ENCODE measurements around the gene CKAP4.

Gene CKAP4

DNA sequence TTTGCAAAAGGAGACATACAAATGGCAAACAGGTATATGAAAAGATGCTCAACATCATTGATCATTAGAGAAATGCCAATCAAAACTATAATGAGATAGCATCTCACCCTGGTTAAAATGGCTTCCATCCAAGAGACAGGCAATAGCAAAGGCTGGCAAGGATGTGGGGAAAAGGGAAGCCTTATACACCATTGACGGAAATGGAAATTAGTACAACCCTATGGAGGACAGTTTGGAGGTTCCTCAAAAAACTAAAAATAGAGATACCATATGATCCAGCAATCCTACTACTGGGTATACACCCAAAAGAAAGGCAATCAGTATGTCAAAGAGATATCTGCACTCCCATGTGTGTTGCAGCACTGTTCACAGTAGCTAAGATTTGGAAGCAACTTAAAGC lies 17.3 kb upstream of the CKAP4 start:
- H3K4me3 ChIP-seq (ENCODE audit: control insufficient read depth, low read depth, low read length) = no peak overlapping the region
- no peak for DNase-seq (ENCODE audit: low read depth)
- TF ChIP-seq, protein P1, sequence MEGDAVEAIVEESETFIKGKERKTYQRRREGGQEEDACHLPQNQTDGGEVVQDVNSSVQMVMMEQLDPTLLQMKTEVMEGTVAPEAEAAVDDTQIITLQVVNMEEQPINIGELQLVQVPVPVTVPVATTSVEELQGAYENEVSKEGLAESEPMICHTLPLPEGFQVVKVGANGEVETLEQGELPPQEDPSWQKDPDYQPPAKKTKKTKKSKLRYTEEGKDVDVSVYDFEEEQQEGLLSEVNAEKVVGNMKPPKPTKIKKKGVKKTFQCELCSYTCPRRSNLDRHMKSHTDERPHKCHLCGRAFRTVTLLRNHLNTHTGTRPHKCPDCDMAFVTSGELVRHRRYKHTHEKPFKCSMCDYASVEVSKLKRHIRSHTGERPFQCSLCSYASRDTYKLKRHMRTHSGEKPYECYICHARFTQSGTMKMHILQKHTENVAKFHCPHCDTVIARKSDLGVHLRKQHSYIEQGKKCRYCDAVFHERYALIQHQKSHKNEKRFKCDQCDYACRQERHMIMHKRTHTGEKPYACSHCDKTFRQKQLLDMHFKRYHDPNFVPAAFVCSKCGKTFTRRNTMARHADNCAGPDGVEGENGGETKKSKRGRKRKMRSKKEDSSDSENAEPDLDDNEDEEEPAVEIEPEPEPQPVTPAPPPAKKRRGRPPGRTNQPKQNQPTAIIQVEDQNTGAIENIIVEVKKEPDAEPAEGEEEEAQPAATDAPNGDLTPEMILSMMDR (conservative IDR thresholded peaks at IDR 0.05; ENCODE audit: control insufficient read depth, insufficient read depth, low read depth, low read length) = no peak

GRCh38 chr12:106258935-106259334 lies 11.1 kb upstream of the CKAP4 start:
- TF ChIP-seq, protein P1 (conservative IDR thresholded peaks at IDR 0.05; ENCODE audit: control insufficient read depth, insufficient read depth, low read depth, low read length) = no peak
- DNase-seq (ENCODE audit: low read depth) = no peak

GRCh38 chr12:106258226-106258625 lies 10.4 kb upstream of the CKAP4 start:
- TF ChIP-seq, protein P1 (conservative IDR thresholded peaks at IDR 0.05; ENCODE audit: control insufficient read depth, insufficient read depth, low read depth, low read length) = no peak

More at GRCh38 chr12:106258935-106259334, 11.1 kb upstream of the CKAP4 start:
- H3K4me3 ChIP-seq (ENCODE audit: control insufficient read depth, low read depth, low read length) = no peak overlapping the region

GRCh38 chr12:106256524-106256923 lies 8.7 kb upstream of the CKAP4 start:
- TF ChIP-seq, protein P1 (conservative IDR thresholded peaks at IDR 0.05; ENCODE audit: control insufficient read depth, insufficient read depth, low read depth, low read length) = no peak
- no peak overlapping the region for H3K4me3 ChIP-seq (ENCODE audit: control insufficient read depth, low read depth, low read length)
- DNase-seq (ENCODE audit: low read depth) = no peak

More at GRCh38 chr12:106258226-106258625, 10.4 kb upstream of the CKAP4 start:
- H3K4me3 ChIP-seq (ENCODE audit: control insufficient read depth, low read depth, low read length) = no peak overlapping the region
- DNase-seq (ENCODE audit: low read depth) = no peak

- no peak overlapping the region for H3K4me3 ChIP-seq (ENCODE audit: control insufficient read depth, low read depth, low read length)
- TF ChIP-seq, protein P1 (conservative IDR thresholded peaks at IDR 0.05; ENCODE audit: control insufficient read depth, insufficient read depth, low read depth, low read length) = no peak
- no peak for DNase-seq (ENCODE audit: low read depth)
Observed at GRCh38 chr12:106255952-106256351, 8.1 kb upstream of the CKAP4 start.

- TF ChIP-seq, protein P1 (conservative IDR thresholded peaks at IDR 0.05; ENCODE audit: control insufficient read depth, insufficient read depth, low read depth, low read length) = no peak
- H3K4me3 ChIP-seq (ENCODE audit: control insufficient read depth, low read depth, low read length) = no peak overlapping the region
- no peak for DNase-seq (ENCODE audit: low read depth)
Observed at GRCh38 chr12:106255493-106255892, 7.7 kb upstream of the CKAP4 start.

DNA sequence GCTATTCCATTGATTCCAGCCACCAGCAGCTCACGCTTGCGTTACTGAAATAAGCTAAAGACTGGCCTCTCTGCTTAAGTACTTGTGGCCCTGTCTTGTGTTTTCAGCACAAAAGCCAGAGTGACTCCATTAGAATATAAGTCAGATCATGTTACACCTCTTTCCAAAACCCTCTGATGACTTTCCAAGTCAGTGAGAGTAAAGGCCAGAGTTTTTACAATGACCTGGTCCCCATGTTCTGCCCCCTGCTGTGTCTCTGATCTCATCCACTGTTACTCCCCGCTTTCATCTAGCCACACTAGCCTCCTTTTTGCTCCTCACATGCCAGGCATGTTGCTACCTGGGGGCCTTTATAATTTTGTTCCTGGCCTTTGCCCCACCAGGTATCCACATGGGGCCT lies 6.9 kb upstream of the CKAP4 start:
- no peak for DNase-seq (ENCODE audit: low read depth)
- TF ChIP-seq, protein P1 (conservative IDR thresholded peaks at IDR 0.05; ENCODE audit: control insufficient read depth, insufficient read depth, low read depth, low read length) = no peak
- H3K4me3 ChIP-seq (ENCODE audit: control insufficient read depth, low read depth, low read length) = no peak overlapping the region

All from fibroblast of mammary gland (primary cell).